SK-N-SH (cell line): ENCODE data around the gene RSU1. TPM values are rescaled to one million over a fixed set of nuclear protein-coding genes. Genes with fewer than 3 reads are reported as not detected.

Experiments
- CTCF ChIA-PET: fragments of 300-600, 350-600 bp; formaldehyde crosslinking; extraction: SDS; loops from one replicate; lab custom pipeline; 2021; lab: Yijun Ruan, JAX
- POLR2A ChIA-PET: fragments of 350-600 bp; sonication (Branson Sonifier 250); formaldehyde crosslinking; extraction: SDS; loops from one replicate; lab custom pipeline; 2020; ENCODE audit warnings: antibody characterized with exemption, inconsistent platforms; lab: Yijun Ruan, JAX
- DNase-seq: peaks from one replicate; pipeline ENCODE4 v3.0.0; 2012
- H2AFZ ChIP-seq: fragments of 200-600 bp; sonication (generic); 2 replicates; pipeline ENCODE4 v1.8.1; 2016; ENCODE audit warnings: antibody characterized with exemption, mild to moderate bottlenecking, low read depth
- H3F3A ChIP-seq: fragments of 200-600 bp; sonication (generic); replicated peaks from 2 replicates; pipeline ENCODE3; 2016; ENCODE audit warnings: antibody characterized with exemption, mild to moderate bottlenecking; ENCODE audit not compliant: insufficient read depth
- H3K27ac ChIP-seq, 2 experiments: fragments of 200-500 bp in 1 of 2; fragments of 200-600 bp in 1 of 2; sonication (Bioruptor generic) in 1 of 2; sonication (generic), shearing (Covaris generic) in 1 of 2; 2 replicates each; pipeline versions ENCODE4 v1.5.1 to v1.6.1; 2014 to 2016; ENCODE audit warnings: low read depth in 2 of 2, inconsistent platforms in 1 of 2, low read length in 1 of 2, mild to moderate bottlenecking in 1 of 2, mixed read lengths in 1 of 2
- H3K27me3 ChIP-seq: fragments of 200-600 bp; sonication (generic), shearing (Covaris generic); 2 replicates; pipeline ENCODE4 v1.6.1; 2016; ENCODE audit warnings: mixed run types; ENCODE audit not compliant: insufficient read depth
- H3K36me3 ChIP-seq, 2 experiments: fragments of 200-500 bp in 1 of 2; fragments of 200-600 bp in 1 of 2; sonication (Bioruptor generic) in 1 of 2; sonication (generic) in 1 of 2; replicated peaks in 1 of 2; 2 replicates each; pipeline versions ENCODE3 to v1.5.1; 2014 to 2016; ENCODE audit warnings: low read length in 1 of 2, mild to moderate bottlenecking in 1 of 2; ENCODE audit not compliant: insufficient read depth in 2 of 2, control insufficient read depth in 1 of 2
- H3K4me1 ChIP-seq, 2 experiments: fragments of 200-500 bp in 1 of 2; fragments of 200-600 bp in 1 of 2; sonication (Bioruptor generic) in 1 of 2; sonication (generic), shearing (Covaris generic) in 1 of 2; 2 replicates each; pipeline versions ENCODE4 v1.5.1 to v1.6.1; 2014 to 2016; ENCODE audit warnings: low read depth in 1 of 2, low read length in 1 of 2, mixed run types in 1 of 2; ENCODE audit not compliant: insufficient read depth in 2 of 2, control insufficient read depth in 1 of 2
- H3K4me2 ChIP-seq: fragments of 200-600 bp; sonication (generic), shearing (Covaris generic); 2 replicates; pipeline ENCODE4 v1.6.1; 2017; ENCODE audit warnings: mixed run types
- H3K4me3 ChIP-seq, 2 experiments: fragments of 200-500 bp in 1 of 2; fragments of 200-600 bp in 1 of 2; sonication (Bioruptor generic) in 1 of 2; sonication (generic), shearing (Covaris generic) in 1 of 2; 2 replicates each; pipeline versions ENCODE4 v1.5.1 to v1.8.1; 2014 to 2016; ENCODE audit warnings: low read depth in 2 of 2, inconsistent platforms in 1 of 2, low read length in 1 of 2, mild to moderate bottlenecking in 1 of 2, mixed read lengths in 1 of 2, moderate library complexity in 1 of 2
- H3K79me2 ChIP-seq: fragments of 200-600 bp; sonication (generic); 2 replicates; pipeline ENCODE4 v1.8.1; 2017; ENCODE audit warnings: mild to moderate bottlenecking; ENCODE audit not compliant: insufficient read depth
- H3K9ac ChIP-seq: fragments of 200-600 bp; sonication (generic); 2 replicates; pipeline ENCODE4 v1.6.1; 2017; ENCODE audit warnings: mixed run types
- H3K9me2 ChIP-seq: fragments of 200-600 bp; sonication (generic); 2 replicates; pipeline ENCODE4 v1.6.1; 2017; ENCODE audit warnings: mixed run types
- H3K9me3 ChIP-seq: fragments of 200-600 bp; sonication (generic); 2 replicates; pipeline ENCODE4 v1.6.1; 2017; ENCODE audit warnings: mixed run types, mild to moderate bottlenecking, moderate library complexity
- H4K20me1 ChIP-seq: fragments of 200-600 bp; sonication (generic); 2 replicates; pipeline ENCODE4 v1.6.1; 2017; ENCODE audit warnings: mild to moderate bottlenecking, mixed run types; ENCODE audit not compliant: insufficient read depth
- CHD2 ChIP-seq: fragments of 150-350 bp; IDR thresholded peaks from 2 replicates; pipeline ENCODE4 v1.6.1; 2018; ENCODE audit warnings: low read length; ENCODE audit not compliant: partially characterized antibody
- EP300 ChIP-seq, 2 experiments: IDR thresholded peaks; 2 replicates each; pipeline versions ENCODE4 v1.4.0 to v1.6.1; 2012; ENCODE audit warnings: borderline replicate concordance in 1 of 2, low read depth in 1 of 2, low read length in 1 of 2
- EZH2phosphoT487 ChIP-seq: fragments of 200-600 bp; sonication (generic); IDR thresholded peaks from 2 replicates; pipeline ENCODE4 v1.6.1; 2017; ENCODE audit warnings: low read depth, mixed run types, mild to moderate bottlenecking, antibody characterized with exemption, moderate library complexity, borderline replicate concordance
- FOXM1 ChIP-seq: IDR thresholded peaks from 2 replicates; pipeline ENCODE4 v1.4.0; 2012; ENCODE audit warnings: low read depth, mild to moderate bottlenecking
- GATA2 ChIP-seq: sonication (generic); formaldehyde crosslinking; IDR thresholded peaks from 2 replicates; pipeline ENCODE4 v1.5.0; 2020; ENCODE audit warnings: mild to moderate bottlenecking, missing genetic modification reagents
- MEF2A ChIP-seq: IDR thresholded peaks from 2 replicates; pipeline ENCODE4 v1.4.0; 2012; ENCODE audit warnings: low read depth, borderline replicate concordance
- MXI1 ChIP-seq: IDR thresholded peaks from 2 replicates; pipeline ENCODE4 v1.6.1; 2012; ENCODE audit warnings: mild to moderate bottlenecking, low read depth, low read length, improper control_type of control experiment
- NRF1 ChIP-seq: IDR thresholded peaks from 2 replicates; pipeline ENCODE4 v1.6.1; 2012; ENCODE audit warnings: low read depth, mild to moderate bottlenecking, low read length
- RAD21 ChIP-seq: IDR thresholded peaks from 2 replicates; pipeline ENCODE4 v1.6.1; 2012; ENCODE audit warnings: mild to moderate bottlenecking, low read length
- RXRA ChIP-seq: IDR thresholded peaks from 2 replicates; pipeline ENCODE4 v1.4.0; 2012; ENCODE audit warnings: low read depth, mild to moderate bottlenecking, borderline replicate concordance
- SIN3A ChIP-seq: IDR thresholded peaks from 2 replicates; pipeline ENCODE4 v1.6.1; 2012; ENCODE audit warnings: low read depth, mild to moderate bottlenecking, low read length, moderate library complexity, borderline replicate concordance
- SMC3 ChIP-seq: IDR thresholded peaks from 2 replicates; pipeline ENCODE4 v1.6.1; 2012; ENCODE audit warnings: low read depth, low read length, improper control_type of control experiment
- TEAD4 ChIP-seq: IDR thresholded peaks from 2 replicates; pipeline ENCODE4 v1.4.0; 2012; ENCODE audit warnings: mild to moderate bottlenecking, borderline replicate concordance; ENCODE audit not compliant: insufficient read depth
- WGBS: methylation state at CpG from one replicate; pipeline ENCODE4 v1.1.6; 2017; ENCODE audit warnings: low lambda C conversion rate; 5-methylcytosine and 5-hydroxymethylcytosine counted together
- polyA plus RNA-seq, 3 experiments: library from polyadenylated mRNA; depleted of rRNA; stranded (reverse); fragments of >200 nt; gene quantifications; 2 replicates each; pipeline ENCODE4 v1.2.3, GENCODE V29; 2012
- TF ChIP-seq, protein P1 (sequence below): fragments of 150-350 bp; IDR thresholded peaks from 2 replicates; pipeline ENCODE4 v1.6.1; 2017; ENCODE audit warnings: antibody characterized with exemption, low read length, low read depth, borderline replicate concordance
- TF ChIP-seq, protein P2 (sequence below): IDR thresholded peaks from 2 replicates; pipeline ENCODE4 v1.4.0; 2012; ENCODE audit warnings: low read depth, borderline replicate concordance
- TF ChIP-seq, protein P3 (sequence below): IDR thresholded peaks from 2 replicates; pipeline ENCODE4 v1.4.0; 2012; ENCODE audit warnings: low read depth, borderline replicate concordance
- TF ChIP-seq, protein P4 (sequence below): fragments of 150-350 bp; IDR thresholded peaks from 2 replicates; pipeline ENCODE4 v1.6.1; 2016; ENCODE audit warnings: mild to moderate bottlenecking, low read depth, low read length
- TF ChIP-seq, protein P5 (sequence below): IDR thresholded peaks from 2 replicates; pipeline ENCODE4; 2012

RSU1 gene
- polyA plus RNA-seq, 1 of the 3 experiments (the other 2 are of a cell fraction): 59.8 TPM

DNA sequence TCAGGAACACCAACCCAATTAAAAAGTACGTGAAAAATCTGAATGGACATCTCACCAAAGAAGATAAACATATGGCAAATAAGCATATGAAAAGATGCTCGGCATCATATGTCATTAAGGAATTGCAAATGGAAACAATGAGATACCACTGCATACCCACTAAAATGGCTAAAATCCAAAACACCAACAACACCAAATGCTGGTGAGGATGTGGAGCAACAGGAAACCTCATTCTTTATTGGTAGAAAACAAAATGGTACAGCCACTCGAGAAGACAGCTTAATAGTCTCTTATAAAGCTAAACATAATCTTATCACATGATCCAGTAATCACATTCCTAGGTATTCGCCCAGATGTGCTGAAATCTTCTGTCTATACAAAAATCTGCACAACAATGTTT is 13.1 kb downstream of the RSU1 start:
- H4K20me1 ChIP-seq: no peaks in the 10 kb centered on the region
- no peaks in the 10 kb centered on the region for H3K9me2 ChIP-seq
- ChIA-PET POLR2A (no interaction called here), CTCF (interaction anchor here (1.4 kb wide), 1 partner anchor 26 kb away, joined by 3 read pairs; no protein-coding TSS in a partner anchor)
- H3K9ac ChIP-seq: no peak overlapping the region
- no peak overlapping the region for H3K4me3 ChIP-seq
- no peak overlapping the region for H3K4me2 ChIP-seq
- H3K9me3 ChIP-seq: no peaks in the 10 kb centered on the region
- whole genome bisulfite sequencing: 93% methylated on average over 4 of the region's 4 CpGs
- no peaks in the 10 kb centered on the region for H3K4me1 ChIP-seq
- peaks cover 0 to 13% of the 10 kb centered on the region in 2 experiments for H3K36me3 ChIP-seq
- no peaks in the 10 kb centered on the region for H3K27me3 ChIP-seq
- peaks cover 9% of the 10 kb centered on the region for H3F3A ChIP-seq
- no peak for TF ChIP-seq FOXM1
- no peak for TF ChIP-seq NRF1
- TF ChIP-seq GATA2 (CRISPR knock-in tag): no peak
- TF ChIP-seq RAD21: no peak
- no peak for DNase-seq
- H3K79me2 ChIP-seq: peaks cover 92% of the 10 kb centered on the region; the same call in 1 of the 2 replicates
- no peak overlapping the region for H3K27ac ChIP-seq
- no peak overlapping the region for H2AFZ ChIP-seq

DNA sequence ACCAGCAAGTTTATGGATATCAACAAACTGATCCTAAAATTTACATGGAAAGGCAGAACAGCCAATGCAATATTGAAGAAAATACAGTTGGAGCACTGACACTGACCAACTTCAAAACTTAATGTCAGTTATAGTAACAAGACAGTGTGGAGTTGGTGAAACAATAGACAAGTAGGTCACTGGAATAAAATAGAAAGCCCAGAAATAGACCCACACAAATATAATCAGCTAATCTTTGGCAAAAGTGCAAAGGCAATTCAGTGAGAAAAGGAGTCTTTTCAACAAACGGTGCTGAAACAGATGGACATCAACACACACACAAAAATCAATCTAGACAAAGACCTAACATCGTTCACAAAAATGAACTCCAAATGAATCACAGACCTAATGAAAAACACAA is 13.8 kb downstream of the RSU1 start:
- POLR2A ChIA-PET: no interaction called here
- H2AFZ ChIP-seq: no peak overlapping the region
- CTCF ChIA-PET: interaction anchor here (1.4 kb wide), 1 partner anchor 26 kb away, joined by 3 read pairs; no protein-coding TSS in a partner anchor
- peaks cover 92% of the 10 kb centered on the region for H3K79me2 ChIP-seq
- no peak overlapping the region for H3K4me2 ChIP-seq
- H3K9me2 ChIP-seq: no peaks in the 10 kb centered on the region
- 34% methylated on average over 2 of the region's 2 CpGs for WGBS
- H3K27ac ChIP-seq: no peak overlapping the region
- H3K36me3 ChIP-seq: peaks cover 0 to 19% of the 10 kb centered on the region in 2 experiments
- H3K9ac ChIP-seq: no peak overlapping the region
- H3K27me3 ChIP-seq: no peaks in the 10 kb centered on the region
- H3F3A ChIP-seq: peaks cover 9% of the 10 kb centered on the region
- H3K4me3 ChIP-seq: no peak overlapping the region
- no peaks in the 10 kb centered on the region for H4K20me1 ChIP-seq
- no peaks in the 10 kb centered on the region for H3K9me3 ChIP-seq
- H3K4me1 ChIP-seq: no peaks in the 10 kb centered on the region
- no peak for DNase-seq
- no peak for TF ChIP-seq CHD2
- TF ChIP-seq, protein P1, sequence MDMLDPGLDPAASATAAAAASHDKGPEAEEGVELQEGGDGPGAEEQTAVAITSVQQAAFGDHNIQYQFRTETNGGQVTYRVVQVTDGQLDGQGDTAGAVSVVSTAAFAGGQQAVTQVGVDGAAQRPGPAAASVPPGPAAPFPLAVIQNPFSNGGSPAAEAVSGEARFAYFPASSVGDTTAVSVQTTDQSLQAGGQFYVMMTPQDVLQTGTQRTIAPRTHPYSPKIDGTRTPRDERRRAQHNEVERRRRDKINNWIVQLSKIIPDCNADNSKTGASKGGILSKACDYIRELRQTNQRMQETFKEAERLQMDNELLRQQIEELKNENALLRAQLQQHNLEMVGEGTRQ: no peak
- TF ChIP-seq SMC3: no peak
- TF ChIP-seq, protein P2, sequence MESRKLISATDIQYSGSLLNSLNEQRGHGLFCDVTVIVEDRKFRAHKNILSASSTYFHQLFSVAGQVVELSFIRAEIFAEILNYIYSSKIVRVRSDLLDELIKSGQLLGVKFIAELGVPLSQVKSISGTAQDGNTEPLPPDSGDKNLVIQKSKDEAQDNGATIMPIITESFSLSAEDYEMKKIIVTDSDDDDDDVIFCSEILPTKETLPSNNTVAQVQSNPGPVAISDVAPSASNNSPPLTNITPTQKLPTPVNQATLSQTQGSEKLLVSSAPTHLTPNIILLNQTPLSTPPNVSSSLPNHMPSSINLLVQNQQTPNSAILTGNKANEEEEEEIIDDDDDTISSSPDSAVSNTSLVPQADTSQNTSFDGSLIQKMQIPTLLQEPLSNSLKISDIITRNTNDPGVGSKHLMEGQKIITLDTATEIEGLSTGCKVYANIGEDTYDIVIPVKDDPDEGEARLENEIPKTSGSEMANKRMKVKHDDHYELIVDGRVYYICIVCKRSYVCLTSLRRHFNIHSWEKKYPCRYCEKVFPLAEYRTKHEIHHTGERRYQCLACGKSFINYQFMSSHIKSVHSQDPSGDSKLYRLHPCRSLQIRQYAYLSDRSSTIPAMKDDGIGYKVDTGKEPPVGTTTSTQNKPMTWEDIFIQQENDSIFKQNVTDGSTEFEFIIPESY: no peak
- TF ChIP-seq, protein P3, sequence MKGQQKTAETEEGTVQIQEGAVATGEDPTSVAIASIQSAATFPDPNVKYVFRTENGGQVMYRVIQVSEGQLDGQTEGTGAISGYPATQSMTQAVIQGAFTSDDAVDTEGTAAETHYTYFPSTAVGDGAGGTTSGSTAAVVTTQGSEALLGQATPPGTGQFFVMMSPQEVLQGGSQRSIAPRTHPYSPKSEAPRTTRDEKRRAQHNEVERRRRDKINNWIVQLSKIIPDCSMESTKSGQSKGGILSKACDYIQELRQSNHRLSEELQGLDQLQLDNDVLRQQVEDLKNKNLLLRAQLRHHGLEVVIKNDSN: no peak
- TF ChIP-seq, protein P4, sequence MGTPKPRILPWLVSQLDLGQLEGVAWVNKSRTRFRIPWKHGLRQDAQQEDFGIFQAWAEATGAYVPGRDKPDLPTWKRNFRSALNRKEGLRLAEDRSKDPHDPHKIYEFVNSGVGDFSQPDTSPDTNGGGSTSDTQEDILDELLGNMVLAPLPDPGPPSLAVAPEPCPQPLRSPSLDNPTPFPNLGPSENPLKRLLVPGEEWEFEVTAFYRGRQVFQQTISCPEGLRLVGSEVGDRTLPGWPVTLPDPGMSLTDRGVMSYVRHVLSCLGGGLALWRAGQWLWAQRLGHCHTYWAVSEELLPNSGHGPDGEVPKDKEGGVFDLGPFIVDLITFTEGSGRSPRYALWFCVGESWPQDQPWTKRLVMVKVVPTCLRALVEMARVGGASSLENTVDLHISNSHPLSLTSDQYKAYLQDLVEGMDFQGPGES: no peak
- TF ChIP-seq EZH2phosphoT487: no peak
- no peak for TF ChIP-seq MEF2A
- no peak for TF ChIP-seq RXRA
- no peak for TF ChIP-seq EP300 (IDR thresholded peaks at IDR 0.05; ENCODE audit: borderline replicate concordance in 1 of 2, low read depth in 1 of 2, low read length in 1 of 2)
- TF ChIP-seq, protein P5, sequence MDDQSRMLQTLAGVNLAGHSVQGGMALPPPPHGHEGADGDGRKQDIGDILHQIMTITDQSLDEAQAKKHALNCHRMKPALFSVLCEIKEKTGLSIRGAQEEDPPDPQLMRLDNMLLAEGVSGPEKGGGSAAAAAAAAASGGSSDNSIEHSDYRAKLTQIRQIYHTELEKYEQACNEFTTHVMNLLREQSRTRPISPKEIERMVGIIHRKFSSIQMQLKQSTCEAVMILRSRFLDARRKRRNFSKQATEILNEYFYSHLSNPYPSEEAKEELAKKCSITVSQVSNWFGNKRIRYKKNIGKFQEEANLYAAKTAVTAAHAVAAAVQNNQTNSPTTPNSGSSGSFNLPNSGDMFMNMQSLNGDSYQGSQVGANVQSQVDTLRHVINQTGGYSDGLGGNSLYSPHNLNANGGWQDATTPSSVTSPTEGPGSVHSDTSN: no peak
- TF ChIP-seq TEAD4: no peak
- no peak for TF ChIP-seq MXI1
- no peak for TF ChIP-seq FOXM1
- TF ChIP-seq SIN3A: no peak
